Pancreas (tissue), 10 donors: Measurements from ENCODE around the gene BCL11B. TPM values are rescaled to one million over a fixed set of nuclear protein-coding genes. Genes with fewer than 3 reads are reported as not detected.

Experiments
- ATAC-seq, 4 donors: fragments of 200-7000 bp; cut with Tn5 transposase; one replicate each; pipeline versions ENCODE4 v1.8.0 to v1.9.1; 2020; ENCODE audit warnings: mild to moderate bottlenecking in 4 of 4, moderate library complexity in 4 of 4
- DNase-seq, 6 donors: peaks; one replicate each; pipeline ENCODE4 v3.0.0-alpha.2; 2020
- FAIRE-seq: peaks from 2 replicates; lab custom pipeline; 2012; peaks lifted over from hg19 to GRCh38; lab: Jason Lieb, UNC
- H3K27ac ChIP-seq, 4 donors: fragments of 200-600 bp; sonication (generic); 1 replicate in 3 of 4; 2 replicates in 1 of 4; pipeline versions ENCODE4 v1.5.0 to v1.8.0; 2020
- H3K27me3 ChIP-seq, 4 donors: fragments of 200-600 bp; one replicate each; pipeline ENCODE4 v1.8.0; 2021
- H3K36me3 ChIP-seq, 3 donors: fragments of 200-600 bp; sonication (generic) in 1 of 3; one replicate each; pipeline versions ENCODE4 v1.5.0 to v1.8.0; 2020 to 2021
- H3K4me1 ChIP-seq, 3 donors: fragments of 200-600 bp; one replicate each; pipeline ENCODE4 v1.8.0; 2021
- H3K4me3 ChIP-seq, 4 donors: fragments of 200-600 bp; sonication (generic) in 2 of 4; one replicate each; pipeline versions ENCODE4 v1.5.0 to v1.8.0; 2020 to 2021
- H3K9me3 ChIP-seq, 4 donors: fragments of 200-600 bp; one replicate each; pipeline ENCODE4 v1.8.0; 2021
- WGBS, 2 donors: extraction: QIAGEN DNeasy Blood & Tissue Kit; methylation state at CpG; one replicate each; pipeline ENCODE4 v1.1.7; 2013; 5-methylcytosine and 5-hydroxymethylcytosine counted together
- intact Hi-C, 3 donors: fragments of 100-400 bp; cut with DNase I; formaldehyde crosslinking; loops; one replicate each; pipeline versions ENCODE4 v1.11.1 to v1.14.2; 2022
- polyA plus RNA-seq, 2 donors: library from polyadenylated mRNA; stranded (reverse); fragments of 200-250 nt; gene quantifications; one replicate each; pipeline ENCODE4 v1.2.3, GENCODE V29; 2013
- total RNA-seq, 6 donors: library from RNA; stranded (reverse); fragmentation: NEBNext Ultra II Directional in 4 of 6; extraction: Animal tissue kit (Norgen Biotek cat#: 25700) in 4 of 6; gene quantifications; one replicate each; pipeline versions ENCODE4 v1.2.1 to v1.2.4, GENCODE V29; 2021 to 2023
- TF ChIP-seq, protein P1 (sequence below), 4 donors: fragments of 200-600 bp; sonication (generic) in 3 of 4; IDR thresholded peaks; one replicate each; pipeline versions ENCODE4 v1.5.0 to v1.8.0; 2021; ENCODE audit warnings: antibody characterized with exemption in 4 of 4
- donor health status: healthy with polysubstance abuse.
- donor health status: DM: no; HTN: no; CAD: no; lungs with moderate emphysema.
- donor health status: DM: no; HTN: no; CAD: no.
- donor health status: control.
- donor health status: control.
- donor health status: Bipolar disorder and iron deficiency.
- donor health status: DM: yes; HTN: yes; CAD: no.
- donor health status: DM: no; HTN: no; CAD: no.
- donor health status: DM: no; HTN: no; CAD: no.
- donor health status: DM: yes; HTN: yes; CAD: no.

BCL11B gene
- total and polyA plus RNA-seq, 8 donors, result 0.04 to 0.47 (median 0.27) TPM

DNA sequence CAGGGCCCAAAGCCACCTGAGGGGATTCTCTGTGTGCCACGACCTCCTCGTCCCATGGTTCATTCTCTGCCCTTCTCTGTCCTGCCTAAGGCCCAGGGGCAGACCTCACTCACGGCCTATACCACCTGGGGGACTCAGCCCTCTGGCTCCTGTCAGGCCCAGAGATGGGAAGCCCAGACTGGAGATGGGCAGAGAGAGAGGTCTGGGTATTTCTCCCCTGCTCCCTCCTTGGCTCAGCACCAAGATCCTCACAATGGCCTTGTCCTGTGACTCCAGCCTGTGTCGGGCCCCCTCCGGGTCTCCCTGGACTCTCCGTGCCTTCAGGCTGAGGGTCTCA lies 46.9 kb upstream of the BCL11B start:
- H3K36me3 ChIP-seq, result no peaks in the 10 kb centered on the region
- no peak overlapping the region for H3K27ac ChIP-seq
- DNase-seq (peak in 1 of 6 donors; percentile 26), ATAC-seq (no peak), FAIRE-seq (no peak)
- H3K4me3 ChIP-seq, result no peak overlapping the region
- intact Hi-C loops, result no loop called here
- no peaks in the 10 kb centered on the region for H3K9me3 ChIP-seq
- H3K4me1 ChIP-seq, result no peaks in the 10 kb centered on the region
- 75 to 87% methylated on average over 6 of the region's 6 CpGs for WGBS, 2 donors
- TF ChIP-seq, protein P1, sequence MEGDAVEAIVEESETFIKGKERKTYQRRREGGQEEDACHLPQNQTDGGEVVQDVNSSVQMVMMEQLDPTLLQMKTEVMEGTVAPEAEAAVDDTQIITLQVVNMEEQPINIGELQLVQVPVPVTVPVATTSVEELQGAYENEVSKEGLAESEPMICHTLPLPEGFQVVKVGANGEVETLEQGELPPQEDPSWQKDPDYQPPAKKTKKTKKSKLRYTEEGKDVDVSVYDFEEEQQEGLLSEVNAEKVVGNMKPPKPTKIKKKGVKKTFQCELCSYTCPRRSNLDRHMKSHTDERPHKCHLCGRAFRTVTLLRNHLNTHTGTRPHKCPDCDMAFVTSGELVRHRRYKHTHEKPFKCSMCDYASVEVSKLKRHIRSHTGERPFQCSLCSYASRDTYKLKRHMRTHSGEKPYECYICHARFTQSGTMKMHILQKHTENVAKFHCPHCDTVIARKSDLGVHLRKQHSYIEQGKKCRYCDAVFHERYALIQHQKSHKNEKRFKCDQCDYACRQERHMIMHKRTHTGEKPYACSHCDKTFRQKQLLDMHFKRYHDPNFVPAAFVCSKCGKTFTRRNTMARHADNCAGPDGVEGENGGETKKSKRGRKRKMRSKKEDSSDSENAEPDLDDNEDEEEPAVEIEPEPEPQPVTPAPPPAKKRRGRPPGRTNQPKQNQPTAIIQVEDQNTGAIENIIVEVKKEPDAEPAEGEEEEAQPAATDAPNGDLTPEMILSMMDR (IDR thresholded peaks at IDR 0.05), result no peak
- H3K27me3 ChIP-seq, result no peaks in the 10 kb centered on the region

DNA sequence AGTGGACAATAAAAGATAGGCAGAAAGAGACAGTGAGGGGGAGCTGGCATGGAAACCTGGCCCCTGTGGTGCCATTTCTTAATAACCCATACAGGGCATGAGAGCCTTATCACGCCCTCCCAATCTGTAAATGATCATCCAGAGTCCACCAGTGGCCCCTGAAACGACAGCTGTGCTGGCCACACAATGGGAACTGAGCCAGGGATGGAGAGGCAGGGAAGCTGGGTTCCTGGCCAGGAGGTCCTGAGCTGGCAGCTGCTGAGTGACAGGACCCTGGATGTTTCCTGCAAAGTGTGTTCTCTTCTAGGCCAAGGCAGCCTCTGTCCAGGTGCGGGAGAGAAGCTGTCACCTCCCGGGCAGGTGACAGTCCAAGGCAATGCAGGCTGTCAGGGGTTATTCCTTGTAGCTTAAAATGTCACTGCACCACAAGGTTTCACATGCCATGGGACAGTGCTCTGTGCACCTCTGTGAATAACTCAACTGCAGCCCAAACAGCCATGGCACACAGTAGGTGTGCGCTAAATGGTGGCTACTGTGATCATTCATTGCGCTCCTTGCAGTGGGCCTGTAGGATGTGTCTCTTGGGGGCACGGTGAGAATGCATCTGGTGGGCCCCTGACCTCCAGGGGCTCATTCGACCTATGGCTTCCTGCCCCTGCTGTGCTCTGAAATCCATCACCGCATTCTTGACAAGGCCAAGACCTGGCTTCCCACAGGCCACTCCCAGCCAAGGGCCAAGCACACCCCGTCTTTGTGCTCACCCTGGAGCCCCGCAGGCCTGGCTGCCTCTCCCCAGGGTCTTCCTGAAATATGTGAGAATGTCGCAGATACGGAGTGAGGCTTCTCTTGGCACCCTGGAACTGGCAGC lies 46.3 kb upstream of the BCL11B start:
- WGBS, 2 donors, result 68 to 71% methylated on average over 13 of the region's 13 CpGs
- Histone ChIP-seq H3K27ac (no peak overlapping the region), H3K9me3 (no peaks in the 10 kb centered on the region), H3K36me3 (no peaks in the 10 kb centered on the region), H3K27me3 (no peaks in the 10 kb centered on the region), H3K4me3 (no peak overlapping the region), H3K4me1 (no peaks in the 10 kb centered on the region)
- DNase-seq, result peak in 1 of 6 donors; percentile 30
- no peak for FAIRE-seq
- TF ChIP-seq, protein P1 (IDR thresholded peaks at IDR 0.05), result no peak
- peak in 1 of 4 donors; percentile 22 for ATAC-seq
- intact Hi-C loops, result no loop called here

DNA sequence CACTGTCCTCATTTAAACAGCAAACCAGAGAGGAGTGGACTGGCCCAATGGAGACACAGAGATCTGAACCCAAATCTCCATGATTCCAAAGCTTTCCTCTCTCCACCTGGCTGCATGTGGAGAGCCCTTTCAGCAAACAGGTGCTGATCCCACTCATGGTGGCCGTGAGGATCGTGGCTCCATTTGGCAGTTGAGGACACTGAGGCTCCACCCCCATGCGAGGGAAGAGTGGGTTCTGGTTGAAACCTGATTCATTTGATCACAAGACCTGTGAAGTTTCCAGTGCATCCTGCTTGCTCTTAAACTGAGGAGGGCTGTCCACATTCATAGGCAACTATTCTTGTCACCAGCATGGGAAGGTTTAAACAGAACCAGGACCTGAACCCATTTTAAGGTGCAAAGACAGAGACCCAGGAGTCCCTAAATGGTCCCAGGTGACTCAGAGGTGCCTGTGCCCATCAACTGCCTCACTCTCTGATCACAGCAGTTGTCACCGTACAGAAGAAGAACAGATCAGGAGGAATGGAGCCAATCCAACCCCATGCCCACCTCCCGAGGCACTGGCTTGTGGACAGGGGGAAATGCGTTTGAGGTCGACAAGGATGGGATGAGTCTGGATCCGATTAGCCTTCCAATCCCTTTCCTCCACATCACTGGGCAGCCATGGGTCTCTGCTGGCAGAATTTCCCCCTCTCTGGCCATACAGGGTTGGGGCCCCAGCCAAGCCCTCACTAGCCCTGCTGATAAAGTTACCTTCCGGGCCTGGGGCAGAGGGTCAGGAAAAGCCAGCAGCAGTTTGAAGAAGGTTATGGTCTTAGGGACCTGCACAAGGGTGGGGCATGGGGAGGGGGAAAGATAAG lies 45.5 kb upstream of the BCL11B start:
- FAIRE-seq (no peak), DNase-seq (peak in 1 of 6 donors; percentile 35), ATAC-seq (no peak)
- H3K27ac ChIP-seq, result no peak overlapping the region
- intact Hi-C loops, result no loop called here
- WGBS, 2 donors, result 76 to 84% methylated on average over 9 of the region's 9 CpGs
- no peaks in the 10 kb centered on the region for H3K9me3 ChIP-seq
- no peaks in the 10 kb centered on the region for H3K27me3 ChIP-seq
- TF ChIP-seq, protein P1 (IDR thresholded peaks at IDR 0.05), result no peak
- H3K36me3 ChIP-seq, result no peaks in the 10 kb centered on the region
- H3K4me1 ChIP-seq, result no peaks in the 10 kb centered on the region
- no peak overlapping the region for H3K4me3 ChIP-seq

DNA sequence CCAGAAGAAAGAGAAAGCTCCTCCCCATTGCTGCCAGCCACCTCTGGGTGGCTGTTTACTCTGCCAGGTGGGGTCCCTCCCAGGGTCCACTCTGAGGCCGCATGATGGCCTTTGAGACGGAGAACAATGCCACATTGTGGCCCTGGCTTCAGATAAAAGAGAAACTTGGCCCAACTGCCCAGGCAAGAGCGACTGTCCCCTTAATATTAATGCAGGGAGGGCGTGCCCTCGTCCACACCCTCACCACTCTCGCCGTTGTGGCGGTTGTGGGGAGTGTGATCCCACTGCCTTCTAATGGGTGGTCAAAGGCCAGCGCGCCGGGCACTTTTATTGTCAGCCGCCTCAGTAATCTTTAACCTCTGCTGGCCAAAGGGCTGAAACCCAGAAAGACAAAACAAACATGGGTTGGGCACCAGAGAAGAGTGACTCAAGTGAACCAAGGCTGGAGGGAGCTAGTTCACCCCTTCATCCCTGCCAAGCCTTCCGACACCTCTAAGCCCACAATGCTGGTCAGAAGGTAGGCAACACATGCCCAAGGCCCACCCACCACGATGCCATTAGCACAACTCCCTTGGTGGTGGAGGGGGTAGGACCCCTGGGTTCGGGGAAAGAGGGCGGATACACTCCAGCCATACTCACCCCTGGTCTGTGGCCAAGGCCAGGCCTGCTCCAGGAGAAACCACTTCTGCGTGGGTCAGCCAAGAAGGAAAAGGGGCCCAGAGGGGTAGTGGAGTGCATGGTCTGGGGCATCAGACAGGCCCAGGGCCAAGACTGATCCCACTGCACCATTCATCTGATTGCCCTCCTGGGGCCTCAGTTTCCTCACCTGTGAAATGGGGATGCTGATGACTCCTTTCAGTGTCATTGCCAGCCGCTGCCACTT lies 44.5 kb upstream of the BCL11B start:
- Histone ChIP-seq H3K36me3 (no peaks in the 10 kb centered on the region), H3K4me1 (no peaks in the 10 kb centered on the region), H3K27me3 (no peaks in the 10 kb centered on the region), H3K27ac (no peak overlapping the region), H3K4me3 (no peak overlapping the region), H3K9me3 (no peaks in the 10 kb centered on the region)
- DNase-seq (peak in 1 of 6 donors; percentile 35), FAIRE-seq (no peak), ATAC-seq (peak in 3 of 4 donors; percentile 32 to 69 (median 54))
- intact Hi-C loops, result no loop called here
- TF ChIP-seq, protein P1 (IDR thresholded peaks at IDR 0.05), result no peak
- WGBS, 2 donors, result 45 to 64% methylated on average over 18 of the region's 18 CpGs
